GM20000 (cell line): ENCODE measurements around the gene NOP10.
A peak's percentile ranks its signal among the peaks of the same experiment; 100 is the strongest.

Source experiments
- DNase-seq: peaks from one replicate; pipeline ENCODE4 v3.0.0; 2012; ENCODE audit warnings: low spot score
- CTCF ChIP-seq: IDR thresholded peaks from 2 replicates; pipeline ENCODE4 v1.5.1; 2012; ENCODE audit warnings: mild to moderate bottlenecking, control low read depth; ENCODE audit errors: extremely low read depth, missing control alignments

The NOP10 gene

DNA sequence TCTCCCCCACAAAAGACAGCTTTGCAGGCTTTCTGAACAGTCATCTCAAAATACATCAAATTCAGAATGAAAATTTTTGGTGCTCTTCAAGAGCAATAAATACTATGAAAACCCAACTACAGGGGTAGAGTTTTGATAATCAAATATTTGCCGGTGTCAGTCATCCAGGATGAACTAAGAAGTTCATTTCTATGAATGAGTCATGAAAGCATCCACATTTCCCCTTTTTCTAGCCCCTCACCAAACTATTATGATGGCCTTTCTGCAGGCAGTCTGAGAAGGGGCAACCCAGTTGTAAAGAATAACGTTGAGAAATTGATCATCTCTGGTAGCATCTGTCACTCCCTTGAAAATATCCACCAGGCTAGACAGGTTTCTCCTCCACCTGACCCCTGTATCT is 27.2 kb upstream of the NOP10 start:
- TF ChIP-seq CTCF: no peak
- DNase-seq: no peak

DNA sequence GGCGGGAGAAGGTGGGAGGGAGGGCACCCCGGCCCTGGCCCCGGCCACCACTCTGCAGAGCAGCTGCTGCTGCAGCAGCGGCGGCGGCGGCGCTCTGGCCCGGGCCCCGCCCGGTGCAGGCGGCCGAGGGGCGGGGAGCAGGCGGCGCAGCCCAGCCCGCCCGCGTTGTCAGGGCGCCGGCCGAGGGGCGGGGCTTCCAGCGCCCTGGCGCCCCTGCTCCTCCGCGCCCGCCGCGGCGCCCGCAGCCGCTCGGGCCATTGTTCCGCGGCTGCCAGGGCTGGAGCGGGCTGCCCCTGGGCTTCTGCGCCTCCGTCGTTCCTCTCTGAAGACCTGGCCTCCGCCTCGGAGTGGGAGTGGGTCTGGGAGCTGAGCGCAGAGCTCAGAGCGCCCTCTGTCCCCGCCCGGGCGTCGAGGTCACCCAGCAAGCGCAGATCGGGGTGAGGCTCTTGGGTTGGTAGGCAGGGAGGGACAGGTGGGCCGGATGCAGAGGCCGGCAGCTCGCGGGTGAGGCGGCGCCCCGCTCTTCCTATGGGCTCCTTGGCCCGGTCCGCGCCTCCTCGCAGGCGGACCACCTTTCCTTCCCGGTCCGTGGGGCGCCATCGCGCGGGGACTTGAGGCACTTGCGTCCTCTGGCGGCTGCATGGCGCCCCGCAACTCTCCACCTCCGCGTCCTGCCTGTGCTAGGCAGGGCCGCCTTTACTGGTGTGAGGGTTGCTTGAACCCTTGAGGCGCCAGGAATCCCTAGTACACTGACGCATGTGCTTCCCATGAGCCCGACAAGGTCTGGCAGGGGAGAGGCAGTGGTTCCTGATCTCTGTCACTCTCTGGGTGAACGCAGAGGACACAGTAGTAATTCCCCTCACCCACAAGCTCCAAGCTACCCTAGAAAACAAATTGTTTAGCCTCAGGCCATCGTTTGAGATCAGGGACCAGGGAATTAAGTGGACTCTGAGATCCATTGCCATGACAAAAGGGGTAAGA is 24.5 kb upstream of the NOP10 start, which contains the start of gene LPCAT4:
Gene LPCAT4, minus strand, starts transcription at position 96 of the 981 bp plus-strand sequence. CDS start 96 bp downstream, outside the sequence.
- peak; percentile 98 for DNase-seq
- peak; percentile 90 for TF ChIP-seq CTCF

- peak; percentile 62 for DNase-seq
- no peak for TF ChIP-seq CTCF
These were observed 23.5 kb upstream of the NOP10 start for GRCh38 chr15:34366271-34367065.

DNA sequence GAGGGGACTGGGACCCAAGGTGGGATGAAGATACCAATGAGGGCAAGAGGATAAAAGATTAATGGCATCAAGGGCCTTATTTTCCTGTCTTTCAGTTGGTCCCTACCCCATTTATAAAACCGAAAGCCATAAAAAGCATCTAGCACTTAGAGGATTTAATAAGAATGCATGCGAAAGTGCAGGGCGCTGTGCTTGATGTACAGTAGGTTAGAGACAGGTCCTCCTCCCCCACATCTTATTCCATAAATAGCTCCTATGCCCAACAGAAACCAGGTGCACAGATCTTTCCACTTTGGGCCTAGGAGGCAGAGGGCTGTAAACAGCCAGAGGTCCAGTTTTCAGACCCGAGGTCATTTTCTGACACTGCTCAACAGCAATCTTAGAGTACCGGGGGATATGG is 22.9 kb upstream of the NOP10 start:
- DNase-seq: no peak
- no peak for TF ChIP-seq CTCF

GRCh38 chr15:34365091-34365825 is 22.3 kb upstream of the NOP10 start:
- peak; percentile 30 for DNase-seq
- TF ChIP-seq CTCF: no peak

GRCh38 chr15:34364041-34364440 is 21.1 kb upstream of the NOP10 start:
- DNase-seq: no peak
- TF ChIP-seq CTCF: no peak
